GM19452 (cell line): Measurements from ENCODE around the gene FNBP1L.

Experiments used
- ATAC-seq: cut with Tn5 transposase; IDR thresholded peaks from one replicate; pipeline ENCODE4 v1.9.1; 2021; ENCODE audit not compliant: unreplicated experiment

Gene FNBP1L

DNA sequence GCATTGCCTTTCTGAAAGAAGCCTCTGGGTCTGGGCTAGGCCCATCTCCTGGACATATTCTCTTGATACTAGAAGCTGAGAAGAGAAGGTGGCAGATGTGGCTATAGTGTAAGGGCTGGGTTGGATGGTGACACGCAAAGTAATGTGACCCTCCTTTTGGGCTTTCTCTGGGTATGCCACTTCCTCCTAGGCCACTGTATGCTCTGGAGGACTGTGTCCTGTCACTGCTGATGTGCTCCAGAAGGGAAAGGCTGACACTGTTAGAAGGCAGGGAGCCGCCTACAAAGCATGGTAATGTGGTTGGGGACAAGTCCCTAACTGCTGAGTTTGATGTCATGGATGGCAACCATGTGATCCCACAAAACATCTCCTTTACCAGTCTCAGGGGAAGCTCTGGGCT, 121.6 kb downstream of the FNBP1L start:
- ATAC-seq: no peak

DNA sequence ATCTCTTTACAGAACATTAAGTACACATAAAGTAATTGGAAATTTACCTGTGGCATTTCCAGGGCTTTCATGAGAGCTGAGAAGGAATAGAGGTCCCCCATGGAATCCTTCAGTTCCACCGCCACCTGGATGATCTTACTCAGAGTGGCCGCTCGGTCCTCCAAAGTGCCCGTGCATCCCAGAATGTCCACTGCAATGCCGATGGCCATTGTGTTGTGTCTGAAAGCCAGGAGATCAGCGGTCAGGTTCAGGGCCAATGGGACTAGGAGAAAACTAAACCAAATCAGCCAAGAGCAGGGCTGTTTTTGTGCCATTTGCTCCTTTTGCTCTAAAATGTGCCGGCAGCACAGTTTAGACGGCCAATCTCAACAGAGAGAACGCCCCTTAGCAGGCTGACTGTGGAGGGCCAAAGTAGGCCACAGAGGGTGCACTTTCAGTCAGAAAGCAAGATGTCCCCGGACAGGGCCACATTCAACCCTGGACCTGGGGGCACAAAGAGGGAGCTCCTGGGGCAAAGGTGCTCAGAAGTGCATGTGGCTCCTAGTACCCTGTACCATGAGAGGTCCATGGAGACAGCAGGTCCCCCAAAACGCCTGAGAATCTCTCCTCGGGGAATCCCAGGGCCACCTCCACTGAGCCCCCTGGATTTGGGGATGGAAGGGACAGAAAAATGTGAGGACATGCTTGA, 123.8 kb downstream of the FNBP1L start:
- ATAC-seq: no peak

DNA sequence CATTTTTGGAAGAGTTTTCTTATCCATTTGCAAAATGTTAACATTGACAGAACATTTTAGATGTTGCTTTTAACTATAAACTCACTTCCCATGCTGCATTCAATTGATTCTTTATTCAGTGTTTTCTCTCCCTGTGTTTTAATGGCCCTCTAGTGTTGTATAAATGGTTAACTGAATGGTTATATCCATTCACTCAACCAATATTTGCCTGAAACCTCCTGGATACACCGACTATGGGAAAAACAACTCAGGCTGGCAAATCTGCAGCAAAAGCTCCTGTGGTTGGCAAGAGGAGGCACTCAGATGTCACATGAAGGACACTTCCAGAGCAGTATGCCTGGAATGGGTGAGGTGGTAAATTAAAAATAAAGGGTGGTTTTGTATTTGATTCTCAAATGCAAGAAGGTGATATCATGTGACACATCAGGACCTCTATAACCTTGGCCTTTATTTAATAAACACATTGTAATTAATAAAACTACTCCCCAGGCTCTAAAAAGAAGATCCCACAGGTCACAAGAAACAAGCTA, 126.1 kb downstream of the FNBP1L start:
- no peak for ATAC-seq

DNA sequence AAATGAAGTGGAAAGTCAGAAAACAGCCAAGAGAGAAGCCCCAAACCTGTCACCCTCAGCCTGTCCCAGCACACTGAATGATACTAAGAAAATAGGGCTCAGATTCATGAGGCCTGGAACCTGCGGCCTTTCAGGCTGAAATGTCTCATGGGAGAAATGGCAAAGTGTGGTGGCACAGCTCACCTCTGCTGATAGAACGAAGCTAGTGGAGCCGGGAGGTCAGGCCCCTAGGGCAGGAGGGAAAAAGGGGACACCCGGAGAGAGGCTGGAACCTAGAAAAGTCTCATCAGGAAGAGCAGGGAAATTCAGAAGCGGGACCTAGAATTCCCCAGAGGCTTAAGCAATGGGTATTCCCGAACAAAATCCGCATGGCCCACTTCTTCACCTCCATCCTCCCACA, 126.6 kb downstream of the FNBP1L start:
- ATAC-seq: no peak

DNA sequence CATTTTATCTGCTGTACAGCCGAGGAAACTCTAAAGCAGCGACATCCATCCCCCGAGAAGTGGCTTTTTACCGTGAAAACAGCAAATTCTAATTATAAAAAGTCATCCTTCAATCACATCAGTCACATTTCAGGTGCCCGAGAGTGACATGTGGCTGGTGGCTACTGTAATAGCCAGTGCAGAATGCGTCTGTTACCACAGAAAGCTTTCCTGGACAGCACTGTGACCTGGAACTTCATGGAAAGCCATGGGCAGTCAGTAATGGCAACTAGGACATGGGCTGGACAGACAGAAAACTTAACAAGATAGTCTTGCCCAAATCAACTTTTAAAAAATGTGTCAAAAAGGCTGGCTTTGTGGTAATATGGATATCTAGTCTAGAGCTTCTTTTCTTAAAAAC, 127.1 kb downstream of the FNBP1L start:
- no peak for ATAC-seq

DNA sequence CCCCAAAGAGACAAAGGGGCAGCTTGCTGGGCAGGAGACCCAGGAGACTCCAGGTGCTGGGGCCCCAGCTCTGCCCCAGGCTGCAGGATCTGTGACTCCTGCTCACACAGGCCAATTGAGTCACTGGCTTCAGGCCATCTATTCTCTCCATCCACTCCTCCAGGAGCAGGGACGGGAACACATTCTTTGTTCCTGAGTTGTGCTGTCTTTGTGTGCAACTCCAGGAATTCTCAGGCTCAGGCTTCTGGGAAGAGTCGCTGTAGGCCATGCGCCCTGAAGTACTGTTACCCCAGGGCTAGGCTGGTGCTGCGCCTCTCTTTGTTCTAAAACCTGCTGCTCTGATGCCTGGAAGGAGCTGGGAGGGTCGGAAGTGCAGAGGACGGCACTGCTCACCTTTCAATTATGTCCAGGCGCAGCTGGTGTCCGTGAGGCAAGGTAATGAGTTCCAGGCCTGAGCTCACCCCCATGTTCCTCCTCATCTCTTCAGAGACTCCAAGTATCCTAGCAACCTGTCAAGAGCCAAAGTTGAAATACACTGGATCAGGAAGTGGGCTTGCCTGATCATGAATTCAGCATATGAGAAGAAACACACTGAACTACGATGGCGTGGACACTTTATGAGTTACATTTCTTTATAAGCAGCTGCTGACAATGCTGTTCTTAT, 127.8 kb downstream of the FNBP1L start:
- no peak for ATAC-seq

DNA sequence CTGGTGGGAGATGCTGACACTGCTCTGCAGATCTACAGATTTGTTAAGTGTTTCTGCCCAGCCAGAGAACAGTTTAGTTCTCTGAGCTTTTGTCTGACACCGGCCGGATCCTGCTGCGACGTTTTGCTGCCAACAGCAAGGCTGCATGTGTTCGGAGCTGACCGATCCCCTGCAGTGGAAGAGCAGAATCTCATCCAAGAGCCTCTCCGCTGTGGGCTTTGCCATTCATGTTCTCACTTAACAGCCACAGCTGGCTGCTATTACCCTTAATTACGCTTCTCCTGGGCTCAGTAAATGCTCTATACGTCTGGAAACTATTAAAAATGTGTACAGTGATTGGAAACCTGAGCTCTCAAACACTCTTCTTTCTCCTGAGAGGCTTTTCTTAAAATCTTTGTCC, 128.4 kb downstream of the FNBP1L start:
- ATAC-seq: no peak

DNA sequence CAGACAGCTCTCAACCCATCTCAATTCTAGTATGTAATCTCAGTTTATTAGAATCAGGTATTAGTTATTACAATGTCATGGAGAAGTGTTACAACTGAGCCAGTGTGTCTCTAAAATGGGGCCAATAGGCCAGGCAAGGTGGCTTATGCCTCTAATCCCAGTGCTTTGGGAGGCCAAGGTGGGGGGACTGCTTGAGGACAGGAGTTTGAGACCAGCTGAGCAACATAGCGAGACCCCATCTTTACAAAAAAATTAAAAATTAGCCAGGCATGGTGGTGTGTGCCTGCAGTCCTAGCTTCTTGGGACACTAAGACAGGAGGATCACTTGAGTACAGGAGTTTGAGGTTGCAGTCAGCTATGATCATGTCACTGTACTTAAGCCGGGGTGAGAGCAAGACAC, 128.8 kb downstream of the FNBP1L start:
- ATAC-seq: no peak

DNA sequence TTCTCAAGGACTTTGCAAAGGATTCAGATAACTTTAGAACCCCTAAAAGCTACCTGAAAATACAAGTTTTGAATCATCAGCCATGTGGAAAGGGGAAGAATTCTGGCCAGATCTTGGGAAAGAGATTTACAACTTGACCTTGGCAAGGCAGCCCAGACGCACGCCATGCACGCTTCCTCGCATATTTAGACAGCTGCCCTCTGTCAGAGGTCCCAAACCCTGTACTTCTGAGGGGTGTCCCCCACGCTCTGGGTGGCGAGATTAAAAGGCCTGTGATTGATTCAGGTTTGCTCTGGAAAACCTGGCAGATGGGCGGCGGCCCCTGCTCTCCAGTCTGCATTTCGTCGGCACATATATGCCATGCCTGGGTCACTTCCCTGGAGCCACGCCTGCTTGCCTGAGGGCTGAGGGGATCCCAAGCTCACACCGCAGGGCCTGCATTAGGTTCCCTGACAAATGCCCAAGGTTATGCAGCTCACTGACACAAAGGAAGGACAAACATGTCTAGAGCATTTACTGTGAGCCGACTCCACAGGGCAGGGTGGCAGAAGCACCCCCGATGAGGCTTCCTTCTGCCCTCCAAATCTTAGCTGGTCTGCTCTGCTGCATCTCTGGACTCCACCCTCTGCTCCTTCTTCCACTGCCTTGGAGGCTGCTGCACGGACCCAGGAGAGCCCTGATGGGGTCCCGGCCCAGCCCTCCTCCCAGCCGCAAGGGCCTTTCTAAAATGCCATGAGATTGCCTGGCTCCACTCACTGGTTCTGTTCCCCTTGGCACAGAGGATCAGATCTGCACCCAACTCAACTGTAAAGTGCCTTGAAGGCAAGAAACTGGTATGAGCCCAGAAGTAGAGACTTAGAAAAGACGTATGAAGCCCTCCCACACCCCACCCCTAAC, 129.9 kb downstream of the FNBP1L start:
- ATAC-seq: no peak

DNA sequence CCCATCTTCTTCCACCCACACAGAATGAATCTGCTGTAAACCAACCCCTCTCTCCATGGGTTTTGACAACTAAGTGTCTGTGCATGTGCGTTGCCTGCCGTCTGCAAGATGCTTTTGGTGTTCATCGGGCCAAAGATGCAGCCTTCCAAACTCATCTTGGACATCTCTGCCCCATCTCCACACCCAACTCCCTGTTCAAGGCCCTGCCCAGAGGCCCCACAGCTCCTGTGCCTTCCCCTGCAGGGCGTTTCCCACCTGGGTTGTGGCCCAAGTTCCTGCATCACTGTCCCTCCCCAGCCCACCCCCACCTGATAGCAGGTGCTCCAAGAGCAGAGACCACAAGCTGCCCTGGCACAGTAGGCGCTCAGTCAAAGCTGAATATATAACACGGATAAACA, 130.5 kb downstream of the FNBP1L start:
- no peak for ATAC-seq

DNA sequence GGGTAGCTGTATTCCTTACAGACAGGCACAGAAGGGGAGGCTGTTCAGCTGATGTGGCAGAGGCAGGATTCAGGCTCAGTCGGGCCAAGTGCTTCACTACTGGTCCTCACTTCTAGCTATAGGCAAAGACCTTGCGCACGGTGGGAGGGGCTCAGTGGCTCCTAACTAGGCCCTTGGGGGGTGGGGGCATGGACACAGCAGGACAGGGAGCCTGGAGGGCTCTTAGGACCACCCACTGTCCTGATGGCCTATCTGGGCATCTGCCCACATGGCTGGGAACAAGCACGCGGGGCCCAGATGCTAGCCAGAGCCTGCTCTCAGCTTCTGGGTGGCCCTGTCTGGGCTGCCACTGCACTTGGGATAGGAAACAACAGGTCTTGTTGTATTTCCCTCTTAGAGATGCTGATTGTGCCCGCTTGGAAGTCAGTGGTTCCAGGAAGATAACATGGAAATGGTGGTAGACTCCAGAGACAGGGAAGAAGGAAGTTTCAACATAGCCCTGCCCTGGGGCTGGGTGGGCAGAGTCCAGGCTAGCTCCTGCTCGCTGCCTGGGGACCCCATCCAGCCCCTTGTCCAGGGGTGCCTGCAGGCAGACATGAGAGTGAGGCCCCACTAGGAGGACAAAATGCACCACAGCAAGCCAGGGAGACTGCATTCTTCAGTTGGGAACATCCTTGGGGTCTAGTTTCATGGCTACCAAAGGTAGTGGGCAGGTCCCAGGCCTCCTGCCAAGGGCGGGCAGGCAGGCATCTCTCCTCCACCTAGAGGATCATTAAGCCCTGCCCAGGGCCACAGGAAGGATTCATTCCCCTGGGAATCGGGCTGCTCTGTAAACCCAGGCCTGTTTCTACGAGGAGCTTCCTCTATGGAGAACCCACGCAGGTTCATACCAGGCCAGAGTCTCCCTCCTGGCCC, 131.2 kb downstream of the FNBP1L start:
- no peak for ATAC-seq

DNA sequence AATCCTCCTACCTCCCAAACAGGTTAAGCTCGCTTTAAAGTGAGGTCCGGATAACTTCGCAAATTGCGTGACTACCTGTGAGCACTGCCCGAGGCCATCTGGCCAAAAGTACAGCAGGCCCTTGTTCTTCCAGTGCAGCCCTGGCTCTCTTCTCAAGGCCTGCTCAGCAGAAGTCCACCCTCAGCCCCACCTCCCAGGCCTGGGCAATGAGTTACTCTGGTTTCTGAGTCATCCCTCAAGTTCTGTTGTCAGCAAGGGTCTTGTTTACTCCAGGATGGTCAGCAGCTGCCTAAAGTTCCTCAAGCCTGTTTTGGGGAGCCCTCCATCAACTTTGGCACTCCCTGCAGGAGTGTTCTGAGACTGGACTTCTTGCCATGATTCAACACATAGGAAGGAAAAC, 132.0 kb downstream of the FNBP1L start:
- ATAC-seq: no peak

DNA sequence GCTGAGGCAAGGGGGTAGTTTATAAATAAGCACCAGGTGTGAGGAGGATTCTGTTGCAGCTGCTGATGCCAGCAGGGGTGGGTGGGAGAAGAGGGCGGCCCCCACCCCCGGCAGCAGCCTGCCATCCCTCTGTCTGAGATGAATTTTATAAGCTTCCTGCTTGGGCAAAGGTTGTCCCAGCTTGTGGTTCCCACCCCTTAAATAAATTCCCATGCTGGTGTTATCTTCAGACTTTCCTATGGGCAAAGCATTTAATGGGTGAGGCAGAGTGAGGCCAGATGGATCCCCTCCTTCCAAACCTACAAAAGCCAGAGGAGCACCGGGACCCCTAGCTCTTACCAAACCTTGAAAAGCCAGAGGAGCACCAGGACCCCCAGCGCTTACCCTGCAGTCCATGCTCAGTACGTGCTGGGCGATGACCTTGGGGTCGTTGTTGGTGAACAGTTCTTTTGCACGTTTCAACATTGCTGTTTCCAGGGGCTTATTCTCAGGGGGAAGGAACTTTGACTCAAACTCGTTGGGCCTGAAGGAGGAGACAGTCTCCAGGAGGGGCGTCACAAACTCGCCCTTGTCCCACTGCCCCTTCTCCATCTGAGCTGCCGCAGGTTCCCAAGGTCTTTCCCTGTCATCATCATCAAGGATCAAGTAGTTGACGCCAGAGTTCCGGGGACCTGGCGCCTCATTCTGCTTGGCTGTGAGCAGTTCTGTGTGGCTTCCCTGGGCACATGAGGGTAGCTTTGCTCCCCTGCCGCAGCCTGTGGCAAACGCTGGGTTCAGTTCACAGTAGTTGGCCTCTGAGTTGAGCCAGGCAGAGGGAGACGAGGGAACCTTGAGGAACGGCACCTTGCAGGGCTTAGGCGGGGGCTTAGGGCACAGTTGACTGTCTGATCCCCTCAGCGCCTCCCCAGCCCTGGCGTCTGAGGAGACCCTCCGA, 134.3 kb downstream of the FNBP1L start:
- ATAC-seq: no peak

DNA sequence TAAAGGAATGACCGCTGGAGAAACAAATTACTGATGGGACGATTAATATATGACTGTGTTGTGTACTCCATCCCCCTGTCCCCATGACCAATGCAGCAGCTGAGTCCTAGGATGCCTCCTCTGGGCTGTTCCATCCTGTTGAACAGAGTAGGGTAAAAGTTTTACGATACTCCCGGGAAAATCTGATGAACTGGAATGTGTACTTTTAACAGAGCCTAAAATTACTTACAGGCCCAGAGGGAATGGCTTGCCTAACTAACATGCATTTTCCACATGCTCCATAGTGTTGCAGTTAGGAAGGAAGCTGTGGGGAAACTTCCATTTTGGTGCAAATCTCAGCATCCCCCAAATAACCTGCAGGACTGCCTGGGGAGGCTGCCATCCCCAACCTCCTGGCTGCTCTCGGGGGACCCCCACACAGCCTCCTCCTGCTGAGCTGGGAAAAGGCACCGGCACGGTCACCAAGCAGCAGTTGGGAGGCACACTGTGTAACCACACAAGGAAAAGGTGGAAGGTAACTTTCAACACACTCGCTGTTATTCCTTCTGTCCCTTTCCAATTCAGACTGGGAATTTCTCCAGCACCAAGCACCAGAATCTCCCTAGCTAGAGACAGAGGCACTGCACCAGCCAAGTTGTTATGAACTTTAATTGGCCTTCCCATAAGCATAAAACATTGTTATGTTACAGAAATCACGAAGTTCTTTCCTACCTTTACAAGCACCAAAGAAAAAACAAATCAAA, 136.5 kb downstream of the FNBP1L start:
- ATAC-seq: no peak

DNA sequence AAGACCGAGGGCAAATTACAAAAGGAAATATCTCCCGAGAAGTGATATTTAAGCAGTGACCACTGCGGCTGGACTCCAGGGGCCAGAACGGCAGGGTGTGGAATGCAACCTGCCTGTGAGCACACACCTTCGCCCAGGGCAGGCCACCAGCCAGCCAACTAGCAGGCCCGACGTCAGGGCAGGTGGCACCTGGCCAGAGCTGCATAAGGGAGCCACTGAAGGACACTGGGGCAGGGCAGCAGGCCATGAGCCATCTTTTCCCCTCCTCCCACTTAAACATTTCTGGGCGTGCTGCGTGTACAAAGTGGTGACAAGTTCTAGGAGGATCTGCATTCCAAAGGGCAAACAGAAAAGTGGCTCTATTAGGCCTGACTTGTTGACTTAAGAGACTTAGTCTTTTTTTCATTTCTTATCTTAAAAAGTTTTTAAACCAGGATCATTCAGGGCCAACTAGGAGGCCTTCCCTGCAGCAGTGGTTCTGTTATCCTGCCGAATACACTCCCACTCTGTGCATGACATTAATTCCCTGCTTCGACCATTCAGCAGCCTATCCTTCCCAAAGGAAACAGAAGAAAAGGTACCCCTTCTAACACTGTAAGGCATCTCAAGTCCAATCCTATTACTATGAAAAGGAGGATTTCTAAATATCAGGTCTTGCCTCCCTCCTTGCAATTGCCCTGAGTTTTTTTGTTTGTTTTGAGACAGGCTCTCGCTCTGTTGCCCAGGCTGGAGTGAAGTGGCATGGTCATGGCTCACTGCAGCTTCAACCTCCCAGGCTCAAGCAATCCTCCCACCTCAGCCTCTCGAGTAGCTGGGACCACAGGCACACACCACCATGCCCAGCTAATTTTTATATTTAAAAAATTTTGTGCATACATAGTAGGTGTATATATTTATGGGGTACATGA, 137.4 kb downstream of the FNBP1L start:
- no peak for ATAC-seq

DNA sequence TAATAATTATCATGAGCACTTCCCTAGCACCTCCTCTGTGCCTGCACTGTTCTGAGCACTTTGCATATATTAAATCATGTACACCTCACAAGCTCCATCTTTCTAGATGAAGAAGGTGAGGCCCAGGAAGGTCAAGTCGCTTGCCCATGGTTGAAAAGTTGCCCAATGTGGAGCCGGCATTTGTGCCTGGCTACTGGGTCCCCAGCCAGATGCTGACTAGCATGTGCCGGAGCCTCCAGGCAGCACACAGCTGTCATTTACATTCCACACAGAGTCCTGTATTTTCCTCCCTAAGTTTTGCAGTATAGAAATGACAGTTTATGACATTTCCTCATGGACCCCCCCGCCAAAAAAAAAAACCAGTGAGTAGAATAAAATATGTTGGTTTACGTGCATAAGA, 139.4 kb downstream of the FNBP1L start:
- ATAC-seq: no peak

DNA sequence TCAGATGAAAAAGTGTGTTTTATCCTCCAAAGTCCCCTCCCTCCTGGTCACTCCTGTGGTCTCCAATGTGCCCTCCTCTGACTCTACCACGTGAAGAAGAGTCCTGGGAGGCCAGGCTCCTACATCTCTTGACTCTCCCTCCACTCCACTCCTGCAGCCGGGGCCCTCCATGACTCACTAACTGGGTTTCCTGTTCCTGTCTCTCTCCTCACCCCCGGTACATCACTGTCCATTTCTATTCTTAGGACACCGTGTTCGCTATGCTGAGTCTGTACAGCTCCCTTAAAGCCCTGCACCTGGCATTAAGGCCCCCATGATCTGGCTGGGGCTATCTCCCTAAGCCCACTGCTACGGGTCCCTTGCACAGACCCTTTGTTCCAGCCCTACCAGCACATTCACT, 140.3 kb downstream of the FNBP1L start:
- ATAC-seq: no peak

DNA sequence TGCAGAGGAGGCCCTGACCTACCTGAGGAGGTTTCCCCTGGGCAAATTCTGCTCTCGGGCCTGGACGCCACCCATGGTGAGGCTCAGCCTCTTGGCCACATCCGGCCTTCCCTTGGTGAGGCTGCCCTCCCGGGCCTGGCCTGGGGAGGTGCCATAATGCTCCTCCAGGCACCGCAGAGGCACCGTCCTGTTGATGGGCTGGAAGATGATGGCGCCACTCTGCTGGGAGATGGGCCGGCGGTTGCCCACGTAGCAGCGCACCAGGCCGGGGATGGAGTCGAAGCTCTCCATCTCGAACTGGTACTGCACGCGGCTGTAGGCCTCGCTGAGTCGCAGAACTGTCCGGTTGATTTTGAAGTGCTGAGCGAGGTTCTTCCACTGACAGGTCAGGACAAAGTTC, 141.0 kb downstream of the FNBP1L start:
- ATAC-seq: no peak
